ENCODE measurements around the gene APOA1. TPM values are rescaled to one million over a fixed set of nuclear protein-coding genes. Genes with fewer than 3 reads are reported as not detected.

Gene APOA1
- total and polyA plus RNA-seq, 2 donors (not counting 3 experiments of a cell fraction or from before 2014, with no cell fraction given) = not detected

- Histone ChIP-seq H3K9me1 (replicated peaks; ENCODE audit: control insufficient read depth, extremely low read depth, insufficient read depth, low read length) (no peaks in the 10 kb centered on the region), H3K9ac (replicated peaks; ENCODE audit: extremely low read depth, insufficient read depth, low read length) (no peak overlapping the region), H3K36me3 (ENCODE audit: control insufficient read depth in 2 of 2, extremely low read depth in 1 of 2, insufficient read depth in 2 of 2, low read length in 2 of 2) (peaks cover 2 to 22% of the 10 kb centered on the region in 2 experiments), H3K4me1 (ENCODE audit: control insufficient read depth, extremely low read depth, insufficient read depth, low read length) (peaks cover 10% of the 10 kb centered on the region), H2AFZ (ENCODE audit: low read depth, low read length) (no peak overlapping the region), H4K20me1 (replicated peaks; ENCODE audit: control insufficient read depth, extremely low read depth, insufficient read depth, low read length) (no peaks in the 10 kb centered on the region), H3K4me2 (ENCODE audit: insufficient read depth, low read length) (no peak overlapping the region), H3K4me3 (replicated peaks in 1 of 3; ENCODE audit: insufficient read depth in 1 of 3, low read depth in 1 of 3, low read length in 3 of 3) (no peak overlapping the region), H3K9me3 (replicated peaks; ENCODE audit: control insufficient read depth, insufficient read depth, low read length) (no peaks in the 10 kb centered on the region), H3K27me3 (ENCODE audit: control insufficient read depth in 2 of 2, insufficient read depth in 2 of 2, low read length in 2 of 2) (no peaks in the 10 kb centered on the region), H3K79me2 (ENCODE audit: control insufficient read depth, insufficient read depth, low read length) (no peaks in the 10 kb centered on the region), H3K27ac (ENCODE audit: insufficient read depth, low read depth, low read length) (no peak overlapping the region)
- FAIRE-seq = no peak
- TF ChIP-seq POLR2AphosphoS5 (IDR thresholded peaks at IDR 0.05; ENCODE audit: insufficient read depth, low read depth, low read length) = no peak
- TF ChIP-seq GATA2 (IDR thresholded peaks at IDR 0.05; ENCODE audit: insufficient read depth, insufficient read length, low read depth, low read length) = no peak
- no peak for TF ChIP-seq MAX (IDR thresholded peaks at IDR 0.05; ENCODE audit: insufficient read depth, insufficient read length)
- TF ChIP-seq JUN (IDR thresholded peaks at IDR 0.05; ENCODE audit: borderline replicate concordance, insufficient read depth, insufficient read length, low read depth) = no peak
- TF ChIP-seq FOS (IDR thresholded peaks at IDR 0.05; ENCODE audit: borderline replicate concordance, insufficient read depth, low read length) = no peak
- TF ChIP-seq POLR2A (IDR thresholded peaks at IDR 0.05; ENCODE audit: low read depth, low read length) = no peak
- no peak for TF ChIP-seq EZH2 (IDR thresholded peaks at IDR 0.05; ENCODE audit: borderline replicate concordance, low read depth, low read length, severe bottlenecking)
- no peak for TF ChIP-seq MYC (IDR thresholded peaks at IDR 0.05; ENCODE audit: low read depth, low read length)
- no peak for TF ChIP-seq CTCF (IDR thresholded peaks at IDR 0.05; ENCODE audit: extremely low read depth in 1 of 2, insufficient read depth in 1 of 2, low read depth in 1 of 2, low read length in 2 of 2)
- DNase-seq (ENCODE audit: low read depth, low spot score) = no peak
- ChIA-PET POLR2A (no interaction called here), CTCF (interaction anchor here (0.7 to 1.8 kb wide), 6 partner anchors 18 to 71 kb away, joined by 3 to 8 read pairs (median 4); no protein-coding TSS in a partner anchor)
- dilution Hi-C loops (cut with MboI; ENCODE audit: extremely low pct_ligation_motif_present, low sequenced_read_pairs) = no loop called here
- no TSS peak for BruUV-seq (replicated peaks)
- intact Hi-C loops (cut with micrococcal nuclease) = no loop called here
Measured at GRCh38 chr11:116862185-116862584, 24.8 kb upstream of the APOA1 start.

Measured in endothelial cell of umbilical vein (primary cell).